Gastroesophageal sphincter (tissue), 3 donors: ENCODE results near the gene ICAM3.

Experiments used
- CTCF ChIP-seq, 4 experiments: fragments of 200-600 bp in 2 of 4; fragments of 450-650 bp in 2 of 4; sonication (generic) in 1 of 4; IDR thresholded peaks; one replicate each; pipeline ENCODE4 v1.5.1; 2017 to 2019; ENCODE audit warnings: antibody characterized with exemption in 4 of 4, mild to moderate bottlenecking in 2 of 4, moderate library complexity in 2 of 4
- POLR2A ChIP-seq, 2 donors: fragments of 450-650 bp; IDR thresholded peaks; one replicate each; pipeline ENCODE4 v1.6.1; 2017; ENCODE audit warnings: antibody characterized with exemption in 2 of 2, mild to moderate bottlenecking in 2 of 2, moderate library complexity in 1 of 2
- POLR2AphosphoS5 ChIP-seq: sonication (generic); formaldehyde crosslinking; IDR thresholded peaks from one replicate; pipeline ENCODE4 v1.6.1; 2017; ENCODE audit warnings: antibody characterized with exemption

GRCh38 chr19:10328558-10329429, 10.6 kb downstream of the ICAM3 start:
- TF ChIP-seq CTCF (IDR thresholded peaks at IDR 0.05): no peak
- no peak for TF ChIP-seq POLR2A (IDR thresholded peaks at IDR 0.05)
- no peak for TF ChIP-seq POLR2AphosphoS5
